CD4-positive, alpha-beta T cell treated with Interferon gamma for 1 hour (primary cell): ENCODE results near the gene CHAF1A.

Experiments used
- DNase-seq: peaks from one replicate; pipeline ENCODE4 v3.0.0-alpha.2; 2020

Gene CHAF1A

DNA sequence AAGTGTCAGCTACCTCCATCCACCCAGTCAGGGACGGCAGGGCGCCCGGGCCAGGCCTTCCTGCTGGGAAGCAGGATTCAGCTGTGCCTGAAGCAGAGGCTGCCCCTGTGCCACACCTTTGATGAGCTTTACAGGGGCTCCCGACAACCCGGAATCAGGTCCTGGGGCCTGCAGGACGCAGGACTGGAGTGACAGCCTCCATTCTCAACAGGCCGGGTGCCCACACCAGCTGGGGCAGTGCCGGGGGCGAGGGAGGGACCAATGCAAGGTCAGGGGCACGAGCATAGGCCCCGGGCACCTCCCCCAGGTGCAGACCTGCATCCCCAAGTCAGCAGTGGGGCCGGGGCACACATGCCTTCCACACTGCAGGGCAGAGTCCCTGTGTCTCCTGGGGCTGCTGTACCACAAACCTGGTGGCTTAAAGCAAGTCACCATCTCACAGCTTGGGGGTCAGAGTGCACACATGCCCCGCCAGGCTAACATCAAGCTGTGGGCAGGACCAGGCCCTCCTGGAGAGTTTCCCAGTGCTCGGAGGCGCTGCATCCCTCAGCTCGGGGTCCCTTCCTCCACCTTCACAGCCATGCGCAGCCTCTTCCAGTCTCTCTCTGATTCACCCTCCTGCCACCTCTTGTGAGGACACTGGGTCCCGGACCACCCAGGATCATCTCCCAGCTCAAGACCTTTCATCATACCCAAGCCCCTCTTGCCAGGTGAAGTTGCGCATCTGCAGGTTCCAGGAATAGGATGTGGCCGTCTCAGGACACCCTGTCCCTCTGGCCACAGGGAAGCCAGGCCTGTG, 41.7 kb downstream of the CHAF1A start:
- DNase-seq, result no peak

DNA sequence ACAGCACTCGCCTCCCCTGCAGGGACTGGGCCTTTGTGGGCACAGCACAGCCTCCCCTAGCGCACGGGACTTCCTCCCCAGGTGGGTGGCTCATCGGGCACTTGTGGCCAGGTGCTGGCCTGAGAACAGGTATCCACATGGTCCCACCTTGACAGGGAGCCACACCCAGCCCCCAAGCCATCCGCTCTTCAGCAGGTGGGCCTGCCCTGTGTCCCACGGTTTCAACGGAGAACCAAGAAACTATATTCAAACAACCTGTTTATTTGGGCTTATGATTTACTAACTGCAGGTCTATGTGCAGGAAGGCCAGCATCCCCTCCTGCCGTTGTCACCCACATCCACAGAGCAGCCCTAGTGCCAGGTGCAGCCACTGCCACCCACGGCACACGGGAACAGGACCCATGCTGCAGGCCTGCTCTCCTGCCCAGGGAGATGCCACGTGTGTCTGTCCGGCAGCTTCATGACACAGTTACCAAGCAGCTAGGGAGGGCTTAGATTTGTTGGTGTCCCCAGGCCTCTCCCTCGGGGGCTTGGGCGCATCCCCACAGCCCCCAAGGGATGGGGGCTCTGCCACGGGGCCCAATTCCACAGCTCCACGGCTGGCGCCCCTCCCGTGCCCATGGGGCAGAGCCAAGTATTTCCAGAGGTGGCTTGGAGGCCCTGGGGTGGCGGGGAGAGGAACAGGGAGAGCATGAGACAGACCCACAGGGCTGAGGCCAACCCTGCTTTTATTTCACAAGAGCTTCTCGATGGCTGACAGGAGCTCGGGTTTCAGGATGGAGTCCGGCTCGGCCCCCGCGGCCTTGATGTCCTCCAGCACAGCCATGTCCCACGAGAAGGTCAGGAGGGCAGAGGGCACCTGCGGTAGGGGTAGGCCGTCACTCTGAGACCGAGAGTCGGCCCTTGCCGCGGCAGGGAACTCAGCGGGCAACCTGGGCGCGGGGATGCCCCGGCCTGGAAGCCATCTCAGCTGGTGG, 42.6 kb downstream of the CHAF1A start:
- DNase-seq, result no peak

DNA sequence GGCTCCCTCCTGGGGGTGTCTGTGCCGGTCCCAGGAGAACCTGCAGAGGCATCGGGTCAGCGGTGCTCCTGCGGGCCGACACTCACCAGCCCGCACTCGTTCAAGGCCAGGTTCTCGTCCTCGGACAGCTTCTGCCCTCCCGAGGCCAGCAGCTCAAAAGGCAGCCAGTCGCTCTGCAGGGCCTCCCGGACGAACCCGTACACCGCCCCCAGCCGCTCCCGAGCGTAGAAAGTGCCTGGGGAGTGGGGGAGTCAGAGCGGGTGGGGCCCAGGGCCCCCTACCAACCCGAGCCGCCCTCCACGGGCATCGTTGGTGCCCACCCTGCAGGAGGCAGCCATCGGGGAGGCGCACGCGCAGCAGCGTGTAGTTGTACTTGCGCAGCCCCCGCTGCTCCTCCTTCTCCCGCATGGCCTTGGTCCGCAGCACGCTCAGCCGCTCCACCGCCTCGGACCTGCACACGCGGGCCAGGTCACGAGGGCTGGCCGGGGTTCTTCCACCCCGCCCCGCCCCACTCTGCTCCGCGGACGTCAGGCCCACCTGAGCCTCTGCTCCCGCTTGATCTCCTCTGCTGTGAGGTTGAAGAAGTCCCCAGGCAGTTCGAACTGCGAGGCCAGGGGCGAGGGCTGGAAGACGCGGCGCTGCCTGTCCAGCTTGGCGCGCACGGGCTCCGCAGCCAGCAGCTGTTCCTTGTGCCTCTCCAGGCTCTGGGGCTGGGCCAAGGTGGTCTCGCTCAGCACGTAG, 43.7 kb downstream of the CHAF1A start:
- DNase-seq, result no peak

DNA sequence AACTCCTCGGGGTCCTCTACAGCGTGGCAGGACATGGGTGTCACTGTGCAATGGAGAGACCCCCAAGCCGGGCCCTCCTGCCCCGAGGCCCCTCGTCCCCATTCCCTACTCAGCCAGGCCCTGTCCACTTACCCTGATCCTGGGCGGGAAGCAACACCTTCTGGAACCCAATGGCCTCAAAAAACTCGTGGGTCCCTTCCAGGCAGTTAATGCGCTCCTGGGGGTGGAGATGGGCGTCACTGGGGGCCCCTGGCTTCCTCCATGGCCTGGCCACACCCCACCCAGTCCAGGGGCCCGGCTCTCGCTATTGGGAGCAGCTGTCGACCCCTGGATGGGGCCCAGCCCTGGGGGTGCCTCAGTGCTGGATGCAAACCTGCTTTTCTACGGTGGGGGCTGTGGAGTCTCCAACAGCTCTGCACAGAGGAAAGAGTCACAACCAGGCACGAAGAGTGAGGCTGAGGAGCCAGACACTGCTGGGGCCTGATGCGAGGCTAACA, 44.3 kb downstream of the CHAF1A start:
- DNase-seq, result no peak

DNA sequence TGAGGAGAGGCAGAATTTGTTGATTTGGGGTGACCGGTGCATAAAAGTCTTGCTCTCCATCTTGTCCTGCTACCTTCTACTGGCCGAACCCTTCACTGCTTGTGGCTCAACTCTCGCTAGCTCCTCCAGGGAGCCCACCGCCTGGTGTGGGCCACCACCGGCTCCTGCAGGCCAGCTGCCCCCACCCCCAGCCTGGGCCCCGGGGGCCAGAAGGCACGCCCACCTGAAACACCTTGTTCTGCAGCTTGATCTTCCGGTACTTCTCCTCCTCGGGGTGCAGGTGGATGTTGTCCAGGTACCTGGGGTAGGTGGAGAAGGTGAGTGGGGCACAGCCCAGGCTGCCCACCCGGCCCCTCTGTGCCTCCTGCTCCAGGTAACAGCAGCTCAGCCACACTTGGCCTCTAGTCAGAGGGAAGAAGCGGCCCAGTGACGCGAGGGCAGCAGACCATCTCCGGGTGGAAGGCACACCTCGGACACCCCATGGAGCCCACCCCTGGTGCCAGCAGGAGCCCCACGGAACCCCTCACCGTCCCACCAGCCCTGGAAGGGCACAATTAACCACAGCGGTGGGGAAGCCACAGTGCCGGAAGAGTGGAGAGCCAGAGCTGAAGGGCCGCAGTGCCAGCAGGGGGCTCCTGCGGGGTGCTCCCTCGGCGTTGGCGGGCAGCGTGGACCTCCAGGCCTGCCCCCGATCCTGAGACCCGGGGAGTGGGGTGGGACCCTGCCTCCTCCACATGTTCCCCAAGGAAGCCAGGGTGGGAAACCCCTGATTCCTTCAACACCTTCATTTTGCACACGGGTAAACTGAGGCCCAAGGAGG, 45.1 kb downstream of the CHAF1A start:
- no peak for DNase-seq

DNA sequence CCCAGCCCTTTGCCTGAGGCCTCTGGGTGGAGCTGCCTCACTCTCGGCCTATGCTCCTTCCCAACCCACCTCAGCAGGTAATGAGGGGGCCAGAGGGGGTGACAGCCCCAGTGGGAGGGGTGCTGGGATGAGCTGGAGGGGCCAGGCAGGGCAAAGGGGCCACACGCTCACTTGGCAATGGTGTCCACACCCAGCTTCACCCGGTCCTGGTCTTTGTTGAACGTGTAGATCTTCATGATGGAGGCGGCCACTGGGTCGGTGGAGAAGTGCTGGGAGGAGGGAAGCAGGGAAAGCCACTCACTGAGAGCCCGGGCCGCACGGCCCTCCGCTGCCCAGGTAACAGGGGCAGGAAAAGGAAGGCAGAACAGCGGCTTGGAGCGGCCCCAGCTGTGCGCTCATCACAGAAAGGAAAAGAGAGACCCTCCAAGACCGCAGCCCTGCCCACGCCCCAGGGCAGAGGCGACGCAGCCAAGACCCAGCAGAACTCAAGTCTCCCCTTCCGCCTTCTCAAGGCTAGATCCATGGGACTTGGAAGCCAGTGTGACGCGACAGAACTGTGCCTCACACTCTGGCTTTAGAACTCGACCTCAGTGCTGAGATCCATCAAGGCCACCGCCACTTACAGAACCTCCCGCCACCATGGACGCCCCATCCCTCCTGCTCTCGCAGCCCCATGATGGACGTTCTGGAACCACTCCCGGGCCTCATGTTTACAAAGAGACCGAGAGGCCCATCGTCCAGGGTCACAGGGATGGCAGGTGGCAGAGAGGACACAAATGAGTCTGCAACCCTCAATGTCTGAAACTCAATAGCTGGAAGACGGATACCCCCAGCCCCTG, 45.9 kb downstream of the CHAF1A start:
- DNase-seq, result no peak

DNA sequence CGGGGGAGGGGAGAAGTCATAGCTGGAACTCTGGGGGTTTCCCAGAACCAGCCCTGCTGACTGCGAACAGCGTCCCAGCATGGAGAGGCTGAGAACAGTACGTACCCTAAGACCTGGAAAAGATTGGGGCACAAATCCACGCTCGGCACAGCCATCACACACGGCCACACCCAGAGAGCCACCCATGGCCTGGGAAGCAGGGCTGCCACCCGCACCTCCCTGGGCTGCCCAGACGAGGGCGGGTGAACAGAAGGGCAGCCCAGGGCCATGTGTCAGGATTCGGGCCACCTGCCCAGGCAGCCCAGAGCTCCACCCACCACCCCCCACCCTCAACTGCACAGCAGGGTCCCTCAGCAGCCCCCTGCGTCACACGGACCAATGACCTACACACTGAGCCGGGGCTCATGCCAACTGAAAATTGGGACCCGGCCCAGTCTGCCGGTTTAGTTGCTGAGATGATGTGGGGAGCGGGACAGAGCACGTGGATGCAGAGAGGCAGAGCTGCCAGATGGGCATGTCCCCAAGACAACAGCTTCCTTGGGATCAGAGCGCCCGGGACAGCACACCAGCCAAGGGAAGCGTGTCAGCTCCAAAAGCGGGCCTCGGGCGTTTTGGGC, 46.7 kb downstream of the CHAF1A start:
- no peak for DNase-seq

DNA sequence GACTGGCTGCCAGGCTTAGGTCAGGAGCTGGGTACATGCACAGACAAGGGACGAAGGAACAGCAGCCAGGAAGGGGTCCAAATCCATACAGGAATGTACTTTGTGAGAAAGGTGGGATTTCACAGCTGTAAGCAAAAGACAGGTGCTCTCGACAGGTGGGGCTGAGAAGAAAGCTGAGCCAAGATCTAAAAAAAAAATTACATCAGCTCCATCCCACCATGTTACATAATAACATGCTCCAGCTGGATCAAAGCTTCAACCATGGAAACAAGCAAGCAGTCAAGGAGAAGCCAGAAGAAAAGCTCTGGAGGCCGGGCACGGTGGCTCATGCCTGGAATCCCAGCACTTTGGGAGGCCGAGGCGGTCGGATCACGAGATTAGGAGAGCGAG, 47.2 kb downstream of the CHAF1A start:
- DNase-seq, result no peak

DNA sequence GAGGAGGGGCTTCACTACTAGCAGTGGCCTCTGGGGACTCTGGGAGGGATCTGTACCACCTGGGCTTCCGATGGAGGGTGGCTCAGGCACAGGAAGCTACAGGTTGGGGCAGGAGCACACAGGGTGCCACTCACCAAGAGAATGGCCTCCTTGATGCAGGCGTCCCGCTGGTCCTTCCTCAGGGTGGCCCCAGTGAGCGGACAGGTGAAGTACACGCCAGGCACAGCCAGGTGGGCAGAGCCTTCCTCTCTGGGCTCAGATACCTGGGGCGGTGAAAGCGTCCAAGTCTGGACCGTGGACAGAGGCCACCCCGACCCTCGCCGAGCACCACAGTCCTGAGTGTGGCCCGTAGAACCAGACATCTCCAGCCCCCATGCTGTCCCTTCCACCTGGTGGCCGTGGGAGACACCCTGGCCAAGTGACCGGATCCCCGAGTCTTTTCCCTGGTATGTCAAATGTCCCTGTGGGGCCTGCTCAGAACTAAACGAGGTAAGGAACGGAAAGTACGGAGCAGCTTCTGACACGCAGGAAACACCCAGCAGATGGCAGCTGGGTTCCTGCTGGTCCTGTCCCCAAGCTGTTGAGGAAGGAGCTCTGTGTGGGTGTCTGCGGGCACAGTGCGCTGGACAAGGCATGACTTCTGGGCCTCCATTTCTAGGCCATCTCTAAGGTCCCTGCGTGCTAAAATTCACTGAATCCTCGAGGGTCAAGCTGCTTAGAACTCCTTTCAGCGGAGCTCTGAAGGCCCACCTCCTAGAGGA, 50.0 kb downstream of the CHAF1A start:
- DNase-seq, result no peak

DNA sequence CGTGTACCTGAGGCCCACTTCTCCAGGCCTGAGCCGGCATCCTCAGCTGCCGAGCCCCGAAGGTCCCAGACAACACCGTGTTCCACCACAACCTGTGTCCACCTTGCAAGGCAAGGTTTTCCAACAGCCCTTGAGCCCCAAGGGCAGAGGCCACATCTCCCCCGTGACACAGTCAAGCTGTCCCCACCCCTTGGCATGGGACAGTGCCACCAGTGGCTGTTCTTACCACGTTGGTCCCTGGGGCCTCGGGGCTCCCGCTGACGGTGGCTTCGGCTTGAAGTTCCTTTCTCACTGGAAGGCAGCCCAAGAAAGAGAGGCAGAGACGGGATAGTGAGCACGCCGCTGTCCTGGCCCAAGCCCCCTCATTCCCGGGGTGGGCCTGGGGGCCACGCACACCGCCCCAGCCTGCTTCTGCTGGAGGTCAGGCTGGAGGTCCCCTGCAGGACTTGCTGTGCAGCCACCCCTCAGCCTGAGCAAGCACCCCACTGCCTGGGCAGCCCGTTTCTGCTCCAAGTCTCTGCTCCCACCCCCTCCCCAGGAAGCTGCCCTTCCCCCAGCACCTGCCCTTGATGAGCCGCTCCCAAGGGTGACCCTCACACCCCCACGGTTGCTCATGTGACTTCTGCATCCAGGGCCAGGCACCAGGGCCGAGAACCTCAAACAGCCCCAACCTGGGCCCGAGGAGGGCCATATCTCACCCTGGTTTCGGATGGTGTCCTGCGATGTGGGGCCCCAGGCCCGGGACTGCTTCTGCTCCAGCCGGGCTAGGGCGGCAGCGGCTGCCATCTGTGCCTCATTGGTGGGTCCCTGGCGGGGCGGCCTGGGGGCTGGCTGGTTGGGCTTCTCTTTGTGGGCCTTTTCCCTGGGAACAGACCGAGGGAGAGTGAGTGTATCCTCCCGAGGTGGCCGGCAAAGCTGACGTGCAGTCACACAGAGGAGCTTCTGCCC, 51.1 kb downstream of the CHAF1A start:
- DNase-seq, result no peak

DNA sequence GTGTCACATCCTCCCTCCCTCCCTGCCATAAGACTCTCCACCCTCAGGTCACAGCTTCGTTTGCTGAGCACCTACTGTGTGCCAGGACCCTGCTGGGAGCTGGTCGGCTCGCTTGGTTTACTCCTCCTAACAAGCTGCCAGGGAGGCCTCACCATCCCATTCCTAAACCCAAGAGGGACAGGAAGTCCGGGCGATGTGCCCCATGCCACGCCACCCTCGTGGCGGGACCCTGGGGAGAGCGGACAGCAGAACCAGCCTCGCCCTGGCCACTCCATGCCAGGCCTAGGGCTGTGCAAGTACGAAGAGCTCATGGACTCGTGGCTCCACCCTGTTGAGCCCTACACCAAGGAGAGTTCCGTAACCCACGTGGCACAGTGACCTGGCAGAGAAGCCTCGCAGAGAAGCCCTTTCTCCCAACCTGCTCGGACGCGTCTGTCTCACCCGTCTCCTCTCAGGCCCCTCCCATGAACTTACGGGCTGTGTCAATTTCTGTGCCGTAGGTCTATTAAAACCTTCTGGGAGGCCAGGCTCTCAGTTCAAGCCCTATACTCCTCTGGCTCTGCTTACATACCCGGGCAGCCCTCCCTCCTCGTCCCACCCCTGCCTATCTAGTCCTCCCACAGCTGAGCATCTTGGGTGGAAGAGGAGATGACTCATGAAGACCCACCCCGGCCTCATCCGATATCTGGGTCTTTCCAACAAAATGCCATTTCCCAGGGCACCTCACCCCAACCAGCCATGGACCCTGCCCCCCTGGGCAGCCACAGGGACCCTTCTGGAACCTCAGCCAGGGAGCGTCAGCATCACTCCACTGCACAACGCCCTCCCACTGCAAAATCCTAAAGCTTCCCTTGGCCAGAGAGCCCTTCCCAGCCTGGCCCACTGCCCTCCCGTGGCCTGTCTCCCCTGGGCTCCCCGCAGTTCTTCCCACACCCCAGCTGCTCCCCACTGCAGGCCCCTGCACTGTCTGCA, 52.6 kb downstream of the CHAF1A start:
- no peak for DNase-seq

DNA sequence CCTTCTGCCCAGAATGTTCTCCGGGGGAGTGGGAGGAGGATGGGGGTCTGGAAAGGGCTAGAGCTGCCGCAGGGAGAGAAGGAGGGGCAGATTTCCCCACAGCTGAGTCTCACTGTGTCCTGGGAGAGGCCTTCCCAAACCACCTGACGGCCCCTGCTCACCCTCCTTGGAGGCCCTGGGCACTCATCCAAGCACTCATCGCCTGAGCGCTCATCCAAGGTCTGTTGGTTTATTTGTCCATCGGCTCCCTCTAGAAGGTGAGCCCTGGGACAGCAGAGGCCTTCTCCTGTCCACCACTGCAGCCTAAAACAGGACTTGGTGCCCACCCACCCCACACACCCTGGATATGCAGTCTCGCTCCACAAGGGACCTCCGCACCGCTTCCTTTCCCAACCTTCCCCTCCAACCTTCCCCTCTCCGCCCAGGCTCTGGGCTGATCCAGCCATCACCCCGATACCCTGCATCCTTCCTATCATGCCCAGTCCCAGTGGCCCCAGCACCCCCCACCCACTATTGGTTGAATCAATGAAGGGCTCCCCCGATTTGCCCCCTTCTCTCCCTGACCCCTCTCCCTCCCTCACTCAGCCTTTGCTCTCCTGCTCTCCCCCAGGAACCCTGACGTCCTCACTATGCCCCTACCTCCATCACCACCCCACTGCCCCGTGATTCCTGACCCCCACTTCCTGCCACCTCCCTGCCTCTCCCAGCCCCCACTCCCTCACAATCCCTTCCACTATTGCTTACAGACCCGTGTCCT, 53.5 kb downstream of the CHAF1A start:
- DNase-seq, result no peak

DNA sequence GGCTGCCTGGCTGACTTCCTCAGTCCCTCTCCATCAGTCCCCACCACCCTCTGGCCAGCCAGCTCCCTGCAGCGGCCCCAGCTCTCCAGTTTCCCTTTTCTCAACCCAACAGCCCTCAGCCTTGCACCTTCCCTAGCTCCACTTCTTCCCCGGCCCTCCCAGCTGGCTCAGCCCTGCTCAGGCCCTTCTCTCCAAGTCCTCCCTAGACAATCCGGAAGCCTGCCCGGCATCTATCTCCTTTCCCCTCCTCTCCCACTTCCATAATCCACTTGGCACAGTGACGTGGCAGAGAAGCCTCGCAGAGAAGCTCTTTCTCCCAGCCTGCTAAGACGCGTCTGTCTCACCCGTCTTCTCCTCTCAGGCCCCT, 54.0 kb downstream of the CHAF1A start:
- DNase-seq, result no peak

DNA sequence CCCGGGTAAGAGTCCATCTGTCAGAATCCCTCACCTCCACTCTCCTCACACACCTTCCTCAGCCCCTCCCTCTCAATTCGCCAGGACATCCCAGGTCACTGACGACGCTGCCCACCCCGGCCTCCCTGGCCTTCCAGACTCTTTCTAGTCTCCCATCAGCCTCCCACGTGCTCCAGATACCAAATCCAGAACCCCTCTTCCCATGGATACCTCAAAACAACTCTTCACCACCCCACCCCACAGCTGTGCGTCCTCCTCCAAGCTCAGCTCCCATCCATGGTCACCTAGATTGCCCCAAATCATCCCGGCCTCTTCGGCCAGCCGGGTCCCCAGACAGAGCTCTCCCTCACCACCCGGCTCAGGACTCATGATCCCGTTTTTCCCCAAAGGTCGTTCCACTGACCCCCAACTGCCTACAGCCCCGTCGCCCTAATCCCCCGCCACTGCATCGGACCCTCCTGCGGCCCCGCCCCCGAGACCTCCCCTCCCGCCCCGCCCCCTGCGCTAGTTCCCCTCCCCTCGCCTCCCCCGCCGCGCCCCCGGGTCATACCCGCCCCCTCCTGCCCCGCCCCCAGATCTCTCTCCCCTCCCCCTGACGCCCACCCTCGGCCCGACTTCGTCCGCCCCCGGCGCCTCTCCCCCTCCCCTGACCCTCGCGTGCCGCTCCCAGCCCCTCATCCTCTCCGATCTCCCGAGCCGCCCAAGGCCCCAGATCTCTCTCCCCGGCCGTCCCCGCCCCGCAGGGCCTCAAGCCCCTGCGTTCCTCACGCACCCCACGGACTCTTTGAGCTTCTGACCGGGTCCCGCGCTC, 54.6 kb downstream of the CHAF1A start:
- DNase-seq, result peak; percentile 38

DNA sequence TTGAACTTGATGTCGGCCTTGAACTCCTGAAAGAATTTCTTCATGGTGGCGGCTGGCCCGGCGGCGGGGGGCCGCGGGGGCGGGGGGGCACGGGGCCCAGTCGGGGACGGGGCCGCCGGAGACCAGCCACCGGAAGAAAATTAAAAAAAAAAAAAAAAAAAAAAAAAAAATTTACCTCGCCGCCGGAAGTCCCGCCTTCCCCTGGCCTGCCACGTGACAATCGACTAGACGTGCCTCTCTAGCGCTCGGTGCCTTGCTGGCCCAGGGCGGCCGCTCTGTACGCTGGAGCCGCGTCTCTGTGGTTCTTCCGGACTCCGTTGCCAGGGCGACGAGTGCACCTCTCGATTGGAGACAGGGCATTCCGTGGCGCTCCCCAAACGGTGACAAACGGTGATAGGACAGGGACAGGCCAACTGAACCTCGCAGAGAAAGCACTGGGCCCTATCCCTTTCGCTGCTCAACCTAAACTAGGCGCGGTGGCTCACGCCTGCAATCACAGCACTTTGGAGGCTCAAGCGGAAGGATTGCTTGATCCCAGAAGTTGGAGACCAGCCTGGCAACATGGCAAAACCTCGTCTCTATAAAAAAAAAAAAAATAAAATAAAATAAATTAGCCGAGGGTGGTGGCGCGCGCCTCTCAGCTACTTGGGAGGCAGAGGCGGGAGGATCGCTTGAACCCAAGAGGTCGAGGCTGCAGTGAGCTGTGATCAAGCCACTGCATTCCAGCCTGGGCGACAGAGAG, 55.4 kb downstream of the CHAF1A start, which contains the start of gene UBXN6:
Gene UBXN6 (minus strand): TSS at position 141 of the 742 bp plus-strand sequence. CDS start 97 bp downstream, at position 44.
- DNase-seq, result peak; percentile 99
